Chondrocyte (in vitro differentiated cells): ENCODE results near the gene ZSWIM3. TPM values are rescaled to one million over a fixed set of nuclear protein-coding genes. Genes with fewer than 3 reads are reported as not detected.

Experiments used
- DNase-seq: peaks from one replicate; pipeline ENCODE4 v3.0.0; 2021; ENCODE audit warnings: mixed read lengths, low spot score
- H3K27ac Mint-ChIP-seq: one replicate; pipeline ENCODE4 v1.8.0; 2021; ENCODE audit warnings: mild to moderate bottlenecking, moderate library complexity, mixed read lengths; ENCODE audit not compliant: unreplicated experiment
- H3K27me3 Mint-ChIP-seq: 2 replicates; pipeline ENCODE4 v1.8.0; 2021; ENCODE audit warnings: low read depth, mixed read lengths
- H3K36me3 Mint-ChIP-seq: 2 replicates; pipeline ENCODE4 v1.8.0; 2021; ENCODE audit warnings: low read depth, mixed read lengths
- H3K4me1 Mint-ChIP-seq: 2 replicates; pipeline ENCODE4 v1.8.0; 2021; ENCODE audit warnings: low read depth, mild to moderate bottlenecking, mixed read lengths
- H3K4me3 Mint-ChIP-seq: one replicate; pipeline ENCODE4 v1.8.0; 2021; ENCODE audit warnings: mild to moderate bottlenecking, moderate library complexity, mixed read lengths; ENCODE audit not compliant: unreplicated experiment
- H3K9me3 Mint-ChIP-seq: 2 replicates; pipeline ENCODE4 v1.8.0; 2021; ENCODE audit warnings: low read depth, mixed read lengths
- total RNA-seq: library from RNA; stranded (reverse); gene quantifications from 3 replicates; pipeline ENCODE4 v1.2.1, GENCODE V29; 2021
- TF ChIP-seq, protein P1 (sequence below): fragments of 200-600 bp; sonication (generic); IDR thresholded peaks from 2 replicates; pipeline ENCODE4 v1.5.0; 2021; ENCODE audit warnings: antibody characterized with exemption, mild to moderate bottlenecking, moderate library complexity

Gene ZSWIM3
- total RNA-seq, 1 donor from 2014 or later, result 3.9 TPM

GRCh38 chr20:45819466-45819865 is 37.9 kb upstream of the ZSWIM3 start:
- no peaks in the 10 kb centered on the region for H3K36me3 Mint-ChIP-seq
- H3K4me1 Mint-ChIP-seq, result peaks cover 33% of the 10 kb centered on the region
- H3K27ac Mint-ChIP-seq, result no peak overlapping the region
- peaks cover 4% of the 10 kb centered on the region for H3K27me3 Mint-ChIP-seq
- H3K9me3 Mint-ChIP-seq, result no peaks in the 10 kb centered on the region
- no peak for DNase-seq
- TF ChIP-seq, protein P1, sequence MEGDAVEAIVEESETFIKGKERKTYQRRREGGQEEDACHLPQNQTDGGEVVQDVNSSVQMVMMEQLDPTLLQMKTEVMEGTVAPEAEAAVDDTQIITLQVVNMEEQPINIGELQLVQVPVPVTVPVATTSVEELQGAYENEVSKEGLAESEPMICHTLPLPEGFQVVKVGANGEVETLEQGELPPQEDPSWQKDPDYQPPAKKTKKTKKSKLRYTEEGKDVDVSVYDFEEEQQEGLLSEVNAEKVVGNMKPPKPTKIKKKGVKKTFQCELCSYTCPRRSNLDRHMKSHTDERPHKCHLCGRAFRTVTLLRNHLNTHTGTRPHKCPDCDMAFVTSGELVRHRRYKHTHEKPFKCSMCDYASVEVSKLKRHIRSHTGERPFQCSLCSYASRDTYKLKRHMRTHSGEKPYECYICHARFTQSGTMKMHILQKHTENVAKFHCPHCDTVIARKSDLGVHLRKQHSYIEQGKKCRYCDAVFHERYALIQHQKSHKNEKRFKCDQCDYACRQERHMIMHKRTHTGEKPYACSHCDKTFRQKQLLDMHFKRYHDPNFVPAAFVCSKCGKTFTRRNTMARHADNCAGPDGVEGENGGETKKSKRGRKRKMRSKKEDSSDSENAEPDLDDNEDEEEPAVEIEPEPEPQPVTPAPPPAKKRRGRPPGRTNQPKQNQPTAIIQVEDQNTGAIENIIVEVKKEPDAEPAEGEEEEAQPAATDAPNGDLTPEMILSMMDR, result no peak
- no peak overlapping the region for H3K4me3 Mint-ChIP-seq

DNA sequence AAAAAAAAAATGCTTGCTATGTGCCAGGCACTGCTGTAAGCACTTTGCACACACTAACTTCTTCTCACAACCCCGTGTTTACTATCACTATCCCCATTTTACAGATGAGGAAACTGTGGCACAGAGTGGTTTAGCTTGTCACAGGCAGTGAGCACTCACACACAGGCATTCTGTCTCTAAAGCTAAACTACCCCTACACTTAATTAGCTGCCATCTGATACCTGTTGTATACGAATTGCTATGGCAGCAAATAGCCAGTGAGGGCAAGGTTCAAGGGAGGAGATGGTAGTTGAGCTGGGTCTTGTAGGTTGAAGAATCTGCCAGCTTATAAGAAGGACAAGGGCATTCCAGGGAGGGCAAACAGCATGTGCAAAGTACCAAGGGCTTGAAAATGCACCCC is 35.5 kb upstream of the ZSWIM3 start:
- no peak overlapping the region for H3K27ac Mint-ChIP-seq
- no peak overlapping the region for H3K4me3 Mint-ChIP-seq
- DNase-seq, result no peak
- TF ChIP-seq, protein P1, result no peak
- no peaks in the 10 kb centered on the region for H3K9me3 Mint-ChIP-seq
- no peaks in the 10 kb centered on the region for H3K36me3 Mint-ChIP-seq
- H3K27me3 Mint-ChIP-seq, result peaks cover 4% of the 10 kb centered on the region
- H3K4me1 Mint-ChIP-seq, result peaks cover 37% of the 10 kb centered on the region

DNA sequence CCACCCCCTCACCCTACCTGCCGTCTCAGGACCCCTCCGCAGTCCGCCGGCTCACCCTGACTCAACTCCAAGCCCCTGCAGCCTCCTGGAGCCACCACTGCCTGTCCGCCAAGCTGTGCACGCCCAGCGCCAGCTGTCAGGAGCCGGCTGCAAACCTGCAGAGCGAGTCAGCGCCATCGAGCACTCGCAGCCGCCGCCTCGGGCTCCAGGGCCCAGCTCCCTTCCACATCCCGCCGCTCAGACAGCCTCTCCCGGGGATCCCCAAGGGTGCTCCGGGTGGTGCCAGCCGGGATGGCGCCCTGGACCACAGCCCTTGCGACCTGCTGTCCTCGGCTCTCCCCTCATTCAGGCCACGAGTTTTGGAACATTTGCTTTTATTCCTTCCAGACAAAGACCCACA is 34.6 kb upstream of the ZSWIM3 start:
- H3K4me3 Mint-ChIP-seq, result no peak overlapping the region
- H3K4me1 Mint-ChIP-seq, result peaks cover 38% of the 10 kb centered on the region
- H3K9me3 Mint-ChIP-seq, result no peaks in the 10 kb centered on the region
- no peak for DNase-seq
- TF ChIP-seq, protein P1, result no peak
- H3K27ac Mint-ChIP-seq, result no peak overlapping the region
- H3K27me3 Mint-ChIP-seq, result peaks cover 4% of the 10 kb centered on the region
- H3K36me3 Mint-ChIP-seq, result no peaks in the 10 kb centered on the region

DNA sequence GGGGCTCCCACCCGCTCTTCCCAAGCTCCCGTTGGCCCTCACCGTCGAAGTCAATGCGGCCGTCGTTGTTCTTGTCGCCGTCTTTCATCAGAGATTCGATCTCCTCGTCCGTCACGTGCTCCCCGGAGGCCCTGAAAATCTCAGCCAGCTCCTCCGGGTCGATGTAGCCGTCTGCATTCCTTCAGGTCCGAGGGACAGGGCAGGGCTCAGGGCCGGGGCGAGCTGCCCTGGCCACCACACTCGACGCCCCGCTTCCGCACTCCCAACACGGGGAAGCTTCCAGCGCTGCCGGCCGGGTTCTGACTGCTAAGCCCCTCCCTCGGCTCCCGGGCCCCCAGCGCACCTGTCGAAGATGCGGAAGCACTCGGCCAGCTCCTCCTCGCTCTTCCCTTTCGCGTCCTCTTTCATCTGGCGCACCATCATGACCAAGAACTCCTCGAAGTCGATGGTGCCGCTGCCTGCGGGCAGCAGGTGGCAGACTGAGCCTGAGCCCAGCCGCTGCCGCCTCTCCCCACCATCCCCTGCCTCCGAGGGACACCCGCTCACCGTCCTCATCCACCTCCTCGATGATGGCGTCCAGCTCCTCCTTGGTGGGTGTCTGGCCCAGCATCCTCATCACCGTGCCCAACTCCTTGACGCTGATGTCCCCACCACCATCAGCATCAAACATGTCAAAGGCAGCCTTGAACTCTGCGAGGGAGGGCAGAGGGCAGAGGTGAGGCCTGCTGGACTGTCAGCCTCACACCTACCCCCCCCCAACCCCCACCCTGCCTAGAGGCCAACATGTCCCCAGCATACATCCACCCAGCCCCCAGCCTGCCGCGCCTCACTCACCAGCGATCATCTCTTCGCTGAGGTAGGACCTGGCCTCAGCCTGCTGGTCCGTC is 33.2 kb upstream of the ZSWIM3 start:
- Mint-ChIP-seq H3K9me3 (no peaks in the 10 kb centered on the region), H3K4me1 (peaks cover 42% of the 10 kb centered on the region), H3K27ac (no peak overlapping the region), H3K27me3 (peaks cover 4% of the 10 kb centered on the region), H3K4me3 (no peak overlapping the region), H3K36me3 (no peaks in the 10 kb centered on the region)
- no peak for DNase-seq
- TF ChIP-seq, protein P1, result peak; percentile 66

- H3K36me3 Mint-ChIP-seq, result no peaks in the 10 kb centered on the region
- no peaks in the 10 kb centered on the region for H3K9me3 Mint-ChIP-seq
- TF ChIP-seq, protein P1, result no peak
- no peak for DNase-seq
- no peak overlapping the region for H3K4me3 Mint-ChIP-seq
- peaks cover 45% of the 10 kb centered on the region for H3K4me1 Mint-ChIP-seq
- H3K27ac Mint-ChIP-seq, result peak overlapping the region; percentile 79
- H3K27me3 Mint-ChIP-seq, result peaks cover 4% of the 10 kb centered on the region
These were observed 30.9 kb upstream of the ZSWIM3 start for GRCh38 chr20:45826381-45827019.
